Mesenteric fat pad (tissue), 1 donor: ENCODE data around the gene DLGAP1. TPM values are rescaled to one million over a fixed set of nuclear protein-coding genes. Genes with fewer than 3 reads are reported as not detected.

ENCODE experiments used
- DNase-seq: peaks from one replicate; pipeline ENCODE4 v3.0.0-alpha.2; 2020; ENCODE audit warnings: low spot score
- total RNA-seq: library from RNA; stranded (reverse); fragmentation: NEBNext Ultra II Directional; extraction: Animal tissue kit (Norgen Biotek cat#: 25700); gene quantifications from one replicate; pipeline ENCODE4 v1.2.1, GENCODE V29; 2021
- donor health status: DM: yes; HTN: yes; CAD: no.

The DLGAP1 gene
- total RNA-seq, 1 donor from 2014 or later = 4.2 TPM

DNA sequence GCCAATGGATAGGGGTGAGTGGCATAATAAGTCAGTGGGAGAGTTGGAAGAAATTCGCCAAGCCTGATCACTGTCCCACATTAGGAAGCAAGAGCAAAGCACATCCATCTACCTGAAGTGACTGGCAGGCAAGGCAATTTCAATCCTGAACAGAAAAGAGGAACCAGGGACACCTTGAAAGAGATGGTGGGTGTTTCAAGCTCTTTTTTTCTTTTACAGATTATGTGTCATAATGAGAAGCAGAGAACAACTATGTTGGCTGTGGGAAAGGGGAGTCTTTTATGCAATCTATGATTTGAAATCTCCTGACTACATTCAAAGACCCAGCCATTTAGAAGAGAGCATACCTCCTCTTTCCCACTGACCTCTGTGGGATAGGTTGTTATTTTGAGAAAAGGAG is 941.6 kb downstream of the DLGAP1 start:
- DNase-seq = no peak

DNA sequence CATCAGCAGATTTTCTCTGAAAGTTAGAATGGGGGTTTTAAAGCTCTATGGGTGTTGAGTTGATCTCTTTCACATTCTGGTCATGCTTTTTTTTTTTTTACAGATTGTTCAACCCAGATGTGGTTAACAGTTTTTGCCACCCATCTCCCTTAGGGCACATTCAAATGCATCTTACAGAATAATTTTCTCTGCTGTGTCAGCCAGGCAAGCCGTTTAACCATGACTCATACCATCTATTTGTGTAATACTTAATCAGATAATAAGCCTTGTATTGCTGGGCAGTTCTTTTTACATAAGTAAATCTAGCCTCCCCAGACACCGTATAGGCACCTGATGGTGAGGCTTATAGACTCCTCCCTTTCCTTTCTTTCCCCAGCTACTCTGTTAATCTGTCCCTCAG is 943.1 kb downstream of the DLGAP1 start:
- DNase-seq = no peak

DNA sequence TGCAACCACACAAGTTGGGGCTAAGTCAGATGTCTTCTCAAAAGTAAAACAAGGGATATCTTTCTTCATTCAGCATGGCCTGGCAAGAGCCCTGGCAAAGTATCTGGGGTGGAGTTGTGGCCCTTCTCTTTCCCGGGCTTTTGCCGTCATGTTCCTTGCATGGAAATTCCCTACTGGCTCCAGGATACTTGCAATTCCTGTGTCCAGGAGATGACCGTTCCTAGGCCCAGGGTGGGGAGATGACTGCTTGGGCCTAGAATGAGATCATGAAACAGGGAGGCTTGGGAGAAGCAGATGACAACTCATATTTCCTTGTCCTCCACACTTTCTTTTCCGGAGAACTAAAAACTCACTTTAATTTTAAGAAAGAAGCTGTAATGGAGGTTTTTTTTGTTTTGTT is 944.2 kb downstream of the DLGAP1 start:
- no peak for DNase-seq

DNA sequence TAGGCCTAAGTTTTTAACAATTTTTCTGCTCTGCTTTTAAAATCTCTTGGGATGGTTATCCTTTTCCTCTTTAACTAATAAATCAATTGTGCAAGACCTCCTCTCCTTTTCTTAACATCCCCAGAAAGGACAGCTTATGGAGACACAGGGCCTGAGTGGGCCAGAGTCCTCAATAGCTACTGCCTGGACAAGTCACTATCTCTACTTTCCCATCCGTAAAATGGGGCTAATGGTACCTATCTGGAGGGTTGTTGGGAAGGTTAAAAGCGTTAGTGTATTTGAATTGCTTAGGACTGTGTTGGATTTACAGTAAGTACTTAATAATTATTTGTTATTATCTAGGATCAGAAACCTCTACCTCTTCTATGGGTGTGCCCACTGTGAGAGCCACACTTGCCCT is 945.1 kb downstream of the DLGAP1 start:
- DNase-seq = no peak

DNA sequence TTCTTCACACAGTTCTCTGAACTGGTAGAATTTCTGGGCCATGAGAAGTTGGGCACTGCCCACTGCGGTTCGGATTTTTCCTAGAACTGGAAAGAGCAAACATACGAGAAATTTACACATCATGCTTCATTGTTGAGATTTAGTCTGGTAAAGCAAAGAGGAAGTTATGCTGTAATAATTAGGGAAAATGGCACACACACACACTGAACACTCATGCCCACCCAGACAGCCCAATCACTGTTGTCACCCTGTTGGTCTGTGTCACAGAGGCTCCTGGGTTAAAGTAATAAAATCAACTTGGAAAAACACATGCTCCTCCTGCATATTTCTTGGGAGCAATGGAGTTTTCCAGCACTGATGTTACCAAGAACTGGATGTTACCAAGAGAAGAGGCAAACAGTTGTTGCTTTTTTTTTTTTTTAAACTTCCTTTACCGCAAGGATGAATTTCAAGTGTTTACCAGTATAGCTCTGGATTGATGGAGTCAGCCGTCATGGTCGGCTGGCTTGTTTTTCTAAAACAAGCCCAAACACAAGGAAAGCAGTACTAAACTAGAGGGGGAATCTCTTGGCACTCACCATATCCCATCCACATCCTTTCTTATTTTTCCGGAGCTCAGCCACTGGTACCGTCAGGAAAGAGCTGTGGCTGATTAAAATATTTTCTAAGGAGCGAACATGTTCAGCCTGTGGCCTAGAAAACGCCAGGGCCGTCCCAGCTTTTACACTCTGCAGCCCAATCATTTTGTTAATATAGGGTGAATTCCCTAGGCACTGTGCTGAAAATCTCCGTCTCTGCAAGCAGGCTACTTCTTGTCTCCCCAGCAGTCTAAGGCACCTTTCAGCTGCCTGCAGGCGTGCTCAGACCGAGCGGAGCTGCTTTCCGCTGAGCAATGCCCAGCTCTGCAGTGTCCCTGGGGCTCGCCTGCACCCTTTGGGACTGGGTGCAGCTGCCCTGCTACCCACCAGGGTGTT is 946.2 kb downstream of the DLGAP1 start:
- no peak for DNase-seq

DNA sequence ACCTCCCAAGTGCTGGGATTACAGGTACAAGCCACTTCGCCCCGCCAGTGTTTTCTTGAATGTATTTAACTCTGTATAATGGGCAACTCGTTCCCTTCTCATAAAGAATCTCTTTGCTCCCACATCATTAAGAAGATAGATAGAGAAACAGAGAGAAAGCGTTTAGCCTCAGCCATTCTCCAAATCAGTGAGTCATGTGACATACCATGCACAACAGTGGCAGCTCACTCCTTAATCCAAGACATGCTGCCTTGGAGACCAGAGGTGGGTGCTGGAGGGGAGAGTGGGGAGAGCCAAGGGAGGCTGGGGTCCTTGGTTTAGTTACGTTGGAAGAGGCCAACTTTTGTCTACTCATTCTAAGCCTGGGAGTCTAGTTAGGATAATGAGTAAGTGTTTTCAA is 950.5 kb downstream of the DLGAP1 start:
- no peak for DNase-seq

DNA sequence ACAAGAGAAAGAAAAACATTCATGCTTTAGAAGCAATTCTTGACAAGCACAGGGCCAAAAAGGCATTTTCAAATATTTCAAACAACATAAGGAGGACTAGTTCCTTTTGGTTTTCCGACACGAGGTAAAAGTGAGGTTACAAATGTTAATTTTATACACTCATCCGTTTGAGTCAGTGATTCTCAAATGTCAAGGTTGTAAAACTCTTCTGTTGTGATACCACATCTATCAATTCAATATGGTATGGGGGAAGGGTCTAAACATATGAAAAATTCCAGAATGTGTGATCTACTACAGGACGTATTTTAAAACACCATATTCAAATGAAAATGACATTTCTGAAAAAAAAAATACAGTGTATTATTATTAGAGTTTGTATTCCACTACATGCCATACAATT is 952.5 kb downstream of the DLGAP1 start:
- DNase-seq = no peak

DNA sequence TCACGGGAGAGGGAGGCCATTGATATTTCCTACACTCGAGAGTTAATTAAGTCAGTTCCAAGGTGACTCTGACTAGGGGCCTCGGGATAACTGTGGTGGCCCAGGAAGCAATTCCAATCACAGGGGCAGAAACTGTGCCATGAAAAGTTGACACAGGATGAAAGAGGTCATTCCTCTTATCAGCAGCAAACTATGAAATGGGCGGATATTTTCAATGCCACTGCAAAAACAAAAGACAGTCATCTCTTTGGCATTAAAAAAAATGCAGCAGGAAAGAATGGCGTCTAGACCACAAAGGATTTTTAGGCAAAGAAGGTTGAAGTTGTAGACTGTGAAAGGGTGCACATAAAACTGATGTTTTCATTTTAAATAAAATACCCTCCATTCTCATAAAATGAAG is 955.1 kb downstream of the DLGAP1 start:
- no peak for DNase-seq

DNA sequence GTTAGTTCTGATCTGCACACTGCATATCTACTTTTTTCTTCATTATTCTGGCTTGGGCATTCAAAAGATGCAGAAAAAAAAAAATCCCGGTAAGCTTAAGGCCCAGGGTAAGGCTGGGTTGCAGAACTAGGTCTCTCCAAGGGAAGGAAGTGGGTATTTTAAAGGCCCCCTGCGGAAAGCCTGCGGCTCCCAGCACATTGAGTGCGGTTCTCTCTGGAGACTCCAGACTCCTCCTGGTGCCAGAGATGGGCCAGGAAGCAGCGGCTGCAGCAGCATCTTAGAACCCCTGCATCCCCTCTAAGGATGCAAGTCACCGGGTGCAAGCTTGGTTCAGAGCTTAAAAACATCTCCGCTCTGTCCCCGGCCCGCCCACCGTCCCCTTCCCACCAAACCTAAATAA is 955.6 kb downstream of the DLGAP1 start:
- DNase-seq = no peak

DNA sequence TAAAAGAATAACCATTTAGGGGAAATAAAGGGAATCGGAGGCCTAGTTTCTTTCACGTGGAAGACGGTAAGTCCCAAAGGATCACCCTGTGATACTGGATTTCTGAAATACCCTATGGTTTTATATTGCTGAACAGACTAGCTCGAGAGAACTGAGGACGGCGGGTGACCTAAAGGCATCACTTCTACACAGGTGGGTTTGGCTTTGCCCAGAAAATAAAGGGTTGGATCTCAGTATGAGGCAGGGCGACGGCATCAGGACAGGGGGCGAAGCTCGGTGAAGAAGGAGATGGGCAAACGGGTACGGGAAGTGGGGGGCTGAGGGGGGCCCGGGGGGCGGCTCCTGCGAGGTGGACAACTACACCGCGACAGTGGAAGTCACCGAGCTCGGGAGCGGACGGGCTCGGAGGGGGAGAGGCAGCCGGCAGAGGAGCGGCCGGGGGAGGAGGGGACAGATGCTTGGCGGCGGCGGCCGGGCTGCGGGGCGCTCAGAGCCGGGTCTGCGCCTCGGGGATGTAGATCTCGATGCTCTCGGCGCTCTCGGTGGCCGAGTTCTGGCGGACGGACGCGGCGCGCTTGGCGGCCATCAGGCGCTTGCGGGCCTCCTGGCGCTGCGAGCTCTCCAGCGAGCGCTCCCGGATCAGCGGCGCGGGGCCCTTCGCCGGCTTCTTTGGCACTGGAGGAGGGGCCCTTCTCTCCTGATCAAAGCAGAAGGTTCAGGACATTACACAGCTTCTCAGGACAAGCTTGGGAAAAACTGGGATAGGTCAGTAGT is 956.2 kb downstream of the DLGAP1 start:
- no peak for DNase-seq

DNA sequence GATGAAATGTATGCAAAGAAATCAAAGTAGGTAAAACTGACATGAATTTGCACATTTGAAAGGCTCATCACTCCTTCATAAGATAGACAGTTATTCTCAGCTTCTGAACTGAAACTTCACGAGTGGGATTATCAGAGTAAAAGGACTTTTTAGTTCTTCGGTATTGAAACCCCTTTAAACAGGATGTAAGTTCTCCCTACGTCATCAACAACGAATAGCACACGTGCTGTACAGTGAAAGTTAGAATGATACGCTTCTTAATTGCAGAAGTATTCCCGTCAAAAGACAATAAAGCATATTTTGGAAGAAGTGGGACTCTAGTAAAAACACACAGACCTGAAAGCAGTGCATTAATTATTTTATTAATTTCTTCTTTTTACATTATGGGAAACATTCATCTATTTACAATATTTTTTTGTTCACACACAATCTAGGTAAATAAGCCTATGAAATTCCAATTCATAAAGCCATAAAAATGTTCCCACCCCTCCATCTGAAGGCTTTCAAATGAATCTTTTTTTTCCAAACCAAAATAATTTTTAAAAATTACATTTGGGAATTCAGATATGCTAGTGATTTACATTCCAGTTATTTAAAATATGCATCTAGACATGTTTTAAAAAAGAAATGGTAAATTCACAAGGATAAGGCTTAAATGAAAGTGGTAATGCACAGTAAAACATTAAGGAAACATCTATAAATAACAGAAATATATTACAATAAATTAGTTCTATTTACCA is 959.2 kb downstream of the DLGAP1 start:
- DNase-seq = no peak

DNA sequence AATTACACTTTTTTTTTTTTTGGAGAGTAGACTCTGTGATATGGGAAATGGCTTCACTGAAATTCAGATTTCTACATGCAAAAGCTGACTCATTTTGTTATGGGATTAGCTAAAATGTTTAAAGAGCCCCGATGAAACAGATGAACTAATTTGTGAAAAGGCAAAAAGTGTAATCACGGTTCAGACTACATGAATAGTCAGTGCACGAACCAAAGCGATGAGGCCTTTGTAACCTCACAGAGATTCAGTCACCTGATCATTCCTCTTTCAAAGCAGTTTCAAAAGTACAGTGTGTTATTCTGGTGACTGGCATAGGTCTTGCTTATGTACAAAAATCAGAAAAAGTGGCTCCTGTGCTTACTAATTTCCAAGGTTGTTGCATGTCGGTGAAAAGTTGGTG is 960.5 kb downstream of the DLGAP1 start:
- no peak for DNase-seq

DNA sequence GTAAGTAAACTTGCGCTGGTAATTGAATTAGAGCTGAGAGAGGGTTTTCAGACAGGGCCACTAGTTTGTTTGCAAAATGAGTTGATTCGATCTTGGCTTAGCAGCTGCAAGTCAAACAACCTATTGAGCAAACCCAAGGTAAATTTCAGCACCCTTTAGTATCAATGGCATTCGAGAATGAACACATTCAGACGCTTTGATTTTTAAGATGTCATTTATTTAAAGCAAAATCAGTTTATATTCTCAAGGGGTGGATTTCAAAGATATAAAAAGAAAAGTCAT is 960.9 kb downstream of the DLGAP1 start:
- DNase-seq = no peak

DNA sequence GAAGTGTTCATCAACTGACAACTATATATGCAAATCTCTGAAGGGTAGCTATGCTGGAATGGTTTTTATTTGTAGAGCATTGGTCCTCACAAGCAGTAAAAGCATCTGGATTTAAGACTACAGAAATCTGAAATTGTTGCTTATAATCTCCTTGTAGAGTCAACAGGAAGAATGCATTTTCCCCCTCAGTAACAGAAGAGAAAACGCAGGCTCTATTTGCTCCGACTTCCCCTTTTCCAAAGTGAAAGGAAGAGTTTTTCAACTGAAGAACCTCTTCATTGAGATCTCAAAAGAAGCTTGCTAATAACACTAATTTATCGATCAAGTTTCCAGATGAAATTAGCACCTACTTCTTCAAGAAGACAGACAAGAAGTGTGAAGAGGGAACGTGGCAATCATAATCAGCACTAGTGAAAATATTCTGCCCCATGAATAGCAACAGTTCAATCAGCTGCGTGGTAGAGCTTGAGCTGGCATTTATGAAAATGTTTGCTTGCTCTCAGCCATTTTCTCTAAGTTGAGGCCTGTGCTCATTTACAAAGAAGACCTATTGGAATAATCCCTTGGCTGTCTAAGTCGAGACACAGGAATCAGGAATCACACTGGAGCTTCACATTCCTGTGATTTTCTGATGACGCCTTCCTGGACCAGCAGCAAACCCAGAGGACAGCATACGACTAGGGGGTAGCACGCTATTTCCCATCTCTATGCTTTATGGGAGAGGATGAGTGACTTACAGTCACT is 961.4 kb downstream of the DLGAP1 start:
- no peak for DNase-seq

DNA sequence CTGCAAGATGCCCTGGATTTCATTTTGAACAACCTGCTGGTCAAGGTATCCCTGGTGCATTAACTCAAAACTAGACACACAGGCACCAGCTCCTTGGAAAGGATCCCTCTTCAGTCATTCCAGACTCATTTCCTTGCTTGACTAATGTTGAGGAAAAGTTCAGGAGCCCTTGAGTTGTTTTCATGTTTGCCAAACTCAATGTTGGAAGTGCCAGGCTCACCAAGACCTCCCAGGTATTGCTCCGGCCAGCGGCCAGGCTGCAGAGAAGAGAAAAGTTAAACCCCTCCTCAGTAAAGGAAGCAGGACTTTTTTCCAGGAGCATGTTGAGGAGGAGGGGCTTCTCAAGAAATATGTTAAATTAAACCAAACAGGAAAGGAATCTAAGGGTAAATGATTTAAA is 962.4 kb downstream of the DLGAP1 start:
- DNase-seq = no peak

DNA sequence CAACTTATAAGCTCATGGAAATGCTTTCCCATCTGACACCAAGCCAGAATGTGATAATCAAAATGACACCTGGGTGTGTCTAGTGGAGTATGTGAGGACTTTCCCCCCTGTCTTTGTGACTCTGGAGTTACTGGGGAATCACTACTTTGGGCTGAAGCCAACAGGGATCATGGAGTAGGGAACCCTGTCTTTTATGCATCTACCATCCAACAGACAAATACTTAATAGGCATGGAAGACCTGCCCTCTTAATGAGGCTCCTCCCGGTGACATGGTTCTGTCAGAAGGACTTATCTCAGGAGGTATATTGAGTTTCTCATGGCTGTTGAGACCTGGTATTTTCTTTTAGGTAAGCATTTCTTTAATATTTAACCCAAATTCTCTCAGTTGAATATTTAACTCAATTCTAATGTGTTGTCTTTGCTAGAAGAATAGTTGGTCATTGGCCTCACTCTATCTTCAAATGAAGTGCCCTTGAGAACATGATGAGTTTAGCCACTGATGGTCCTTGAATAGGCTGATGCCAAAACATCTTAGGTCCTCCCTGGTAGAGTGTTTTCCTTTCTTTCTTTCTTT is 963.0 kb downstream of the DLGAP1 start:
- no peak for DNase-seq

DNA sequence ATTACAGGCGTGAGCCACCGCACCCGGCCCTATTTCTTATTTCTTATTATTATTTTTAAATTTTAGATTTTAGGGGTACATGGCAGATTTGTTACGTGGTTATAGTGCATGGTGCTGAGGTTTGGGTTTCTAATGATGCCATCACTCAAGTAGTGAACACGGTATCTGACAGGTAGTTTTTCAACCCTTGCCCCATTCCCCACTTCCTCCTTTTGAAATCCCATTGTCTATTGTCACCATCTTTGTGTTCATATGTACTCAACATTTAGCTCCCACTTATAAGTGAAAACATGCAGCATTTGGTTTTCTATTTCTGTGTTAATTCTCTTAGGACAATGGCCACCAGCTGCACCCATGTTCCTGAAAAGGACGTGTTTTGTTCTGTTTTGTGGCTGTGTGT is 965.6 kb downstream of the DLGAP1 start:
- no peak for DNase-seq

DNA sequence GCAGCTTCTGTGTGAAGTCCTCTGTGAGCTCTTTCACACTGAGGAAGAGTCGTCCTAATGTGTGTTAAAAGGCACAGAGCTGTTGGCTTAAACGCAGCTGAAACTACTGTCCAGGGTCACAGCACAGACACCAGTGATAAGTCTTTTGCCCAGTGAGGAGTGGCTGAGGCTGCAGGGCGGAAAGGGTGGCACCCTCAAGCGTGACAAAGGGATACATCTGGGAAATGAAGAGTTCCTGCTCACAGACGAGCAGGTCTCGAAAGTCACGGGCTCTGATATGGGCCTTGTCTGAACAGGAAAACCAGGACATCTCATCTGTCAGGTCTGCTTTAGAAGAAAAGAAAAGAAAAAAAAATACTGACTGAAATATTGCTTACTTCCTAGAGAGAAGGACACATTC is 968.6 kb downstream of the DLGAP1 start:
- no peak for DNase-seq

DNA sequence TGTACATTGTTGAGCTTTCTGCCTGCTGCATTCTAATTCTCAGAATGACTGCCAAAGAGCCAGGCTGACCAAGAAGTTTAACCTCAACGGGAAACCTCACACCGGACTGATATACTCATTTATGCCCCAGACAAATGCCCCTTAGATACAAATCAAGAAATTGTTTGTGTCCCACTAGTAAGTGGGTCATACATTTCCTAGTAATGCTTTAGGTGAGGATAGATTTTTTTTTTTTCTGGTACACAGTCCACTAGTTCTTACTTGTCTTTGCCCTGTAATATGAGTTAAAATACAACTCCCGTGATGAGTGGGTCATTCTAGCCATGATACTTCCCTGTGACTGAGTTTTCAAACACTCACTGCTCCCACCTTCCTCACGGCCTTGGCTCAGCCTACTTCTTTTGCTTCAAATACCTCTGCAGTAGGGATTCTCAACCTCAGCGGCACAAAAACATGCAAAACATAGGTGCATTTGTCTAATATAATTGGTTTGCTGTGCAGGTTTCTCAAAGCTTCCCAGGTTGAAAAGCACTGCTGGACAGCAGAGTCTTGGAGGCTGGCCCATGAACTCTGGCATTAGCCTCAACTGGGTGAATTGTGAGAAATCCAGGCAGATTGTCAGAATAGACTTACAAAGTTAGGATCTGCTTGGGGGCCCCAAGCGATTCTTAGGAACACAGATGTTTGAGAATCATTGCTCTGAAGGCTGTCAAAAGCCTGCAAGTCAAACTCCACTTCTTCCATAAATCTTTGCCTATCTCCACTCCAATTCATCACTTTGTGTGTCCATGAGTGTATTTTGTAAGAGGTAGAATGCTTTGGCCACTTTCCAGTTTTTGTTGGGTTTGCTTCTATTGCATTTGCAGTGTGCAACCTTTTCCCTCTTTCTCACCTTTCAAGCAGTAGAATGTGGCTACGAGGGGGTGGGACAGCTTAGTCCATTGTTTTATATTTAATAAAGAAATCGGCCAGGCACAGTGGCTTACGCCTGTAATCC is 969.7 kb downstream of the DLGAP1 start:
- no peak for DNase-seq

DNA sequence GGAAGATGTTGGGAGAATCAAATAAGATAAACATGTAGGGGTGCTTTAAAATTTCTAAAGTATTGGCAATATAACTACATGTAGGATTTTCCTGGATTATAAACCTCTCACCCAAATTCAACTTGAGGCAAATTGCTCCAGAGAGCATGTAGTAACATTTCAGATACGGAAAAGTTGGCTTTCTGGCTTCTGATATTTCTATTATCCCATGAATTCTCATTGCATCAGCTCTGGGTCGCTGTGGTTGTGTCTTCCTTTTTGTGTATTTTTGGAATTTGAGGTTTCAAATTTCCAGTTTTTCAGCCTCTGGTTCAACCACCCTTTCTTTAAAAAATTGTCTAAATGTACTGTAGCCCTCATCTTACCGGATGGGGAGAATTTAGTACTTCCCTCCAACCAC is 972.8 kb downstream of the DLGAP1 start:
- DNase-seq = no peak
